HEK293T (cell line): ENCODE measurements around the gene NGB.

Source experiments
- CTCF ChIA-PET: fragments of 350-600 bp; formaldehyde crosslinking; extraction: SDS; loops from one replicate; lab custom pipeline; 2021; ENCODE audit warnings: antibody characterized with exemption, inconsistent platforms; lab: Yijun Ruan, JAX
- POLR2A ChIA-PET: fragments of 350-600 bp; formaldehyde crosslinking; extraction: SDS; loops from one replicate; lab custom pipeline; 2020; ENCODE audit warnings: antibody characterized with exemption, inconsistent platforms; lab: Yijun Ruan, JAX
- DNase-seq: peaks from one replicate; pipeline ENCODE4 v3.0.0; 2012; ENCODE audit warnings: mixed read lengths; ENCODE audit errors: extremely low spot score
- ARNT ChIP-seq: fragments of 450-650 bp; IDR thresholded peaks from 2 replicates; pipeline ENCODE4 v1.6.1; 2017; ENCODE audit warnings: mild to moderate bottlenecking
- BHLHE40 ChIP-seq: fragments of 450-650 bp; IDR thresholded peaks from 2 replicates; pipeline ENCODE4 v1.6.1; 2016; ENCODE audit warnings: mild to moderate bottlenecking, moderate library complexity, borderline replicate concordance
- CTBP1 ChIP-seq: fragments of 450-650 bp; IDR thresholded peaks from 2 replicates; pipeline ENCODE4 v1.6.1; 2016; ENCODE audit warnings: borderline replicate concordance
- ELF4 ChIP-seq: fragments of 450-650 bp; IDR thresholded peaks from 2 replicates; pipeline ENCODE4 v1.6.1; 2017; ENCODE audit warnings: antibody characterized with exemption
- FOXA1 ChIP-seq: fragments of 450-650 bp; IDR thresholded peaks from 2 replicates; pipeline ENCODE4 v1.6.1; 2016; ENCODE audit warnings: mild to moderate bottlenecking
- FOXK2 ChIP-seq: fragments of 450-650 bp; IDR thresholded peaks from 2 replicates; pipeline ENCODE4 v1.6.1; 2016; ENCODE audit warnings: mild to moderate bottlenecking
- FOXM1 ChIP-seq: fragments of 450-650 bp; IDR thresholded peaks from 2 replicates; pipeline ENCODE4 v1.6.1; 2017; ENCODE audit warnings: mild to moderate bottlenecking, borderline replicate concordance
- HDGF ChIP-seq: fragments of 450-650 bp; IDR thresholded peaks from 2 replicates; pipeline ENCODE4 v1.6.1; 2017; ENCODE audit warnings: antibody characterized with exemption, borderline replicate concordance
- L3MBTL2 ChIP-seq: fragments of 450-650 bp; conservative IDR thresholded peaks from 2 replicates; pipeline ENCODE4 v1.6.1; 2016; ENCODE audit warnings: mild to moderate bottlenecking
- LEF1 ChIP-seq: fragments of 450-650 bp; IDR thresholded peaks from 2 replicates; pipeline ENCODE4 v1.6.1; 2017; ENCODE audit warnings: mild to moderate bottlenecking, borderline replicate concordance
- NFRKB ChIP-seq: fragments of 450-650 bp; IDR thresholded peaks from 2 replicates; pipeline ENCODE4 v1.6.1; 2016; ENCODE audit warnings: mild to moderate bottlenecking, moderate library complexity
- PKNOX1 ChIP-seq: fragments of 450-650 bp; IDR thresholded peaks from 2 replicates; pipeline ENCODE4 v1.6.1; 2016
- SP1 ChIP-seq: fragments of 450-650 bp; IDR thresholded peaks from 2 replicates; pipeline ENCODE4 v1.6.1; 2017
- SUZ12 ChIP-seq: fragments of 450-650 bp; IDR thresholded peaks from 2 replicates; pipeline ENCODE4 v1.6.1; 2016; ENCODE audit warnings: mild to moderate bottlenecking
- TARDBP ChIP-seq: fragments of 450-650 bp; IDR thresholded peaks from 2 replicates; pipeline ENCODE4 v1.6.1; 2016
- ZNF384 ChIP-seq: fragments of 450-650 bp; IDR thresholded peaks from 2 replicates; pipeline ENCODE4 v1.6.1; 2016

NGB gene

GRCh38 chr14:77314539-77315457 is 43.8 kb upstream of the NGB start:
- ChIA-PET CTCF (interaction anchor here (0.7 to 5.7 kb wide), 9 partner anchors 8 to 171 kb away, joined by 3 to 134 read pairs (median 8); no protein-coding TSS in a partner anchor), POLR2A (interaction anchor here (1.6 to 3.3 kb wide), 3 partner anchors 8 to 14 kb away, joined by 5 to 20 read pairs (median 13); no protein-coding TSS in a partner anchor)
- DNase-seq: no peak

GRCh38 chr14:77314043-77314442 is 43.0 kb upstream of the NGB start:
- TF ChIP-seq ARNT: no peak
- no peak for TF ChIP-seq L3MBTL2
- no peak for TF ChIP-seq FOXA1
- no peak for DNase-seq
- CTCF ChIA-PET: interaction anchor here (5.7 kb wide), 1 partner anchor 11 kb away, joined by 134 read pairs; no protein-coding TSS in a partner anchor
- POLR2A ChIA-PET: interaction anchor here (3.3 kb wide), 1 partner anchor 10 kb away, joined by 20 read pairs; no protein-coding TSS in a partner anchor

More at GRCh38 chr14:77314539-77315457, 43.8 kb upstream of the NGB start:
- no peak for TF ChIP-seq SUZ12

DNA sequence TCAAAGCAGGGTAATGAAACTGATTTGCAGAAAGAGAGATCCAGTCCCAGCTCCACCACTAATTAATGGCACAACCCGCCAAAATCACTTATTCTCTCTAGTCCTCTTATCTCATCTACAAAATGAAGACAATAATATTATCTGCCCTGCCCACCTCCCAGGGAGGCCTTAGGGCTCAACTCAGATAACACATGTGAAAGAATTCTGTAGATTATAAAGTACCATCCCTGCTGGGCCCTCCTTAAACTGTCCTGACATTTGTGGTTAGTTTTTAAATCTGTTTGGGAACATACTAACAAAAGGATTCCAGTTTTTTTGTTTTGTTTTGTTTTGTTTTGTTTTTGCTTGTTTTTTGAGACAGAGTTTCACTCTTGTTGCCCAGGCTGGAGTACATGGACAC is 42.4 kb upstream of the NGB start:
- TF ChIP-seq LEF1: no peak
- TF ChIP-seq ZNF384: no peak
- TF ChIP-seq NFRKB: no peak
- TF ChIP-seq FOXA1: no peak
- no peak for TF ChIP-seq HDGF
- TF ChIP-seq L3MBTL2: no peak
- TF ChIP-seq ELF4: no peak
- no peak for TF ChIP-seq TARDBP
- TF ChIP-seq CTBP1: no peak
- no peak for TF ChIP-seq FOXK2
- no peak for TF ChIP-seq FOXM1
- TF ChIP-seq PKNOX1: no peak
- TF ChIP-seq BHLHE40: no peak
- TF ChIP-seq SP1: no peak
- DNase-seq: no peak
- ChIA-PET CTCF (interaction anchor here (0.6 to 5.7 kb wide), 3 partner anchors 11 to 238 kb away, joined by 3 to 134 read pairs (median 11); no protein-coding TSS in a partner anchor), POLR2A (interaction anchor here (1.2 kb wide), 1 partner anchor 8 kb away, joined by 5 read pairs; the partner anchor contains the start of gene GSTZ1)

DNA sequence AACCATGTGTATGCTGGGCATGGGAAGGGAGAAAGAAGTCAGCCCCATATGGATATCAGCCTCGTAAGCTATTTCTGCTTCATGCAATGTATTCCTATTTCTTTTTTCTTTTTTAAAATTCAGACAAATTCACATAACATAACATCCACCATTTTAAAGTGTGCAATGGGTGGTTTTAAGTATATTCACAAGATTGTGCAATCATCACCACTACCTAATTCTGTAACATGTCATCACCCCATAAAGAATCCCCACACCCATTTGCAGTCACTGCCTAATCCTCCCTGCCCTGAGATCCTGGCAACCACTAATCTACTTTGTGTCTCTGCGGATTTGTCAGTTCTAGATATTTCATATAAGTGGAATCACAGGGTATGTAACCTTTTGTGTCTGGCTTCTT is 40.2 kb upstream of the NGB start:
- CTCF ChIA-PET: no interaction called here
- TF ChIP-seq ARNT (no peak), PKNOX1 (no peak), BHLHE40 (no peak), FOXK2 (no peak), ELF4 (no peak), TARDBP (no peak), HDGF (no peak)
- POLR2A ChIA-PET: interaction anchor here (3.0 kb wide), 1 partner anchor 10 kb away, joined by 11 read pairs; the partner anchor contains the start of genes GSTZ1 and POMT2
- no peak for DNase-seq

- ChIA-PET CTCF (interaction anchor here (1.1 kb wide), 1 partner anchor 166 kb away, joined by 3 read pairs; no protein-coding TSS in a partner anchor), POLR2A (interaction anchor here (3.0 kb wide), 1 partner anchor 11 kb away, joined by 11 read pairs; the partner anchor contains the start of genes GSTZ1 and POMT2)
- no peak for TF ChIP-seq ARNT
- no peak for TF ChIP-seq SP1
- no peak for TF ChIP-seq FOXA1
- no peak for TF ChIP-seq PKNOX1
- no peak for TF ChIP-seq L3MBTL2
- TF ChIP-seq LEF1: no peak
- no peak for TF ChIP-seq HDGF
- TF ChIP-seq CTBP1: no peak
- TF ChIP-seq SUZ12: no peak
- TF ChIP-seq FOXM1: no peak
- no peak for DNase-seq
Measured at GRCh38 chr14:77310026-77310425, 39.0 kb upstream of the NGB start.

- no peak for TF ChIP-seq ARNT
- no peak for TF ChIP-seq ZNF384
- TF ChIP-seq HDGF: no peak
- no peak for TF ChIP-seq SUZ12
- TF ChIP-seq CTBP1: no peak
- no peak for TF ChIP-seq SP1
- no peak for TF ChIP-seq BHLHE40
- DNase-seq: no peak
- ChIA-PET CTCF (interaction anchor here (0.9 kb wide), 1 partner anchor 136 kb away, joined by 4 read pairs; no protein-coding TSS in a partner anchor), POLR2A (interaction anchor here (3.0 kb wide), 1 partner anchor 12 kb away, joined by 11 read pairs; the partner anchor contains the start of genes GSTZ1 and POMT2)
Measured at GRCh38 chr14:77309131-77309530, 38.1 kb upstream of the NGB start.
